ENCODE results near the gene DGAT2.

The DGAT2 gene

GRCh38 chr11:75733071-75733430, 35.5 kb upstream of the DGAT2 start:
- no peak for TF ChIP-seq NFIC (IDR thresholded peaks at IDR 0.05)
- no peak for TF ChIP-seq TCF12 (IDR thresholded peaks at IDR 0.05; ENCODE audit: low read depth)
- TF ChIP-seq, protein P1, sequence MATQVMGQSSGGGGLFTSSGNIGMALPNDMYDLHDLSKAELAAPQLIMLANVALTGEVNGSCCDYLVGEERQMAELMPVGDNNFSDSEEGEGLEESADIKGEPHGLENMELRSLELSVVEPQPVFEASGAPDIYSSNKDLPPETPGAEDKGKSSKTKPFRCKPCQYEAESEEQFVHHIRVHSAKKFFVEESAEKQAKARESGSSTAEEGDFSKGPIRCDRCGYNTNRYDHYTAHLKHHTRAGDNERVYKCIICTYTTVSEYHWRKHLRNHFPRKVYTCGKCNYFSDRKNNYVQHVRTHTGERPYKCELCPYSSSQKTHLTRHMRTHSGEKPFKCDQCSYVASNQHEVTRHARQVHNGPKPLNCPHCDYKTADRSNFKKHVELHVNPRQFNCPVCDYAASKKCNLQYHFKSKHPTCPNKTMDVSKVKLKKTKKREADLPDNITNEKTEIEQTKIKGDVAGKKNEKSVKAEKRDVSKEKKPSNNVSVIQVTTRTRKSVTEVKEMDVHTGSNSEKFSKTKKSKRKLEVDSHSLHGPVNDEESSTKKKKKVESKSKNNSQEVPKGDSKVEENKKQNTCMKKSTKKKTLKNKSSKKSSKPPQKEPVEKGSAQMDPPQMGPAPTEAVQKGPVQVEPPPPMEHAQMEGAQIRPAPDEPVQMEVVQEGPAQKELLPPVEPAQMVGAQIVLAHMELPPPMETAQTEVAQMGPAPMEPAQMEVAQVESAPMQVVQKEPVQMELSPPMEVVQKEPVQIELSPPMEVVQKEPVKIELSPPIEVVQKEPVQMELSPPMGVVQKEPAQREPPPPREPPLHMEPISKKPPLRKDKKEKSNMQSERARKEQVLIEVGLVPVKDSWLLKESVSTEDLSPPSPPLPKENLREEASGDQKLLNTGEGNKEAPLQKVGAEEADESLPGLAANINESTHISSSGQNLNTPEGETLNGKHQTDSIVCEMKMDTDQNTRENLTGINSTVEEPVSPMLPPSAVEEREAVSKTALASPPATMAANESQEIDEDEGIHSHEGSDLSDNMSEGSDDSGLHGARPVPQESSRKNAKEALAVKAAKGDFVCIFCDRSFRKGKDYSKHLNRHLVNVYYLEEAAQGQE (IDR thresholded peaks at IDR 0.05; ENCODE audit: low read depth): no peak
- TF ChIP-seq, protein P2, sequence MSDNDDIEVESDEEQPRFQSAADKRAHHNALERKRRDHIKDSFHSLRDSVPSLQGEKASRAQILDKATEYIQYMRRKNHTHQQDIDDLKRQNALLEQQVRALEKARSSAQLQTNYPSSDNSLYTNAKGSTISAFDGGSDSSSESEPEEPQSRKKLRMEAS (IDR thresholded peaks at IDR 0.05): no peak
- no peak for TF ChIP-seq EGR1 (IDR thresholded peaks at IDR 0.05)
- no peak for TF ChIP-seq ZBTB7A (IDR thresholded peaks at IDR 0.05; ENCODE audit: low read depth)

DNA sequence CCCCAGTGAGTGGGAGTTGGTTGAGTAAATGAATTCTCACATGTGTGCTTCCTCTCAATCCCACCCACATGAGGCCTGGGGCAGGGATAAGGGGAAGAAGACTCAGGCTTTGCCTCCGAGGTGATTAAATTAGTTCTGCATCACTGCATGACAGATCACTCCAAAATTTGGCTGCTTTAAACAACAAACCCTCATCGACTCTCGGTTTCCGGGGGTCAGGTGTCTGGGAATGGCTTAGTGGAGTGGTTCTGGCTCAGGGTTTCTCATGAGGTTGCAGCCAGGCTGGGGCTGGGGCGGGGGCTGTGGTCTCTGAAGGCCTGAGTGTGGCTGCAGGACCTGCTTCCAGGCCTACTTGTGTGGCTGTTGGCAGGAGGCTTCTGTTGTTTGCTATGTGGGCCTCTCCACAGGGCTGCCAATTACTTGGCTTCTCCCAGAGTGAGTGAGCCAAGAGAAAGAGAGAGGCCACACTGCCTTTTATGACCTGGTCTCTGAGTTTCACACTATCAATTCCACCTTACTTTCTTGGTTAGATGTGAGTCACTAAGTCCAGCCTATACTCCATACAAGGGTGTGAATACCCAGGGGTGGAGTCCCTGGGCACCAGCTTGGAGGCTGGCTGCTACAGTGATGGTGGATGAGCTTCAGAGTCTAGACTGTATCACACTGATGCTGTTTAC, 35.0 kb upstream of the DGAT2 start:
- TF ChIP-seq TCF12 (IDR thresholded peaks at IDR 0.05; ENCODE audit: low read depth) (no peak), EGR1 (IDR thresholded peaks at IDR 0.05) (no peak), TAF1 (IDR thresholded peaks at IDR 0.05; ENCODE audit: low read depth) (no peak), ZBTB7A (IDR thresholded peaks at IDR 0.05; ENCODE audit: low read depth) (no peak), RAD21 (IDR thresholded peaks at IDR 0.05; ENCODE audit: low read depth) (no peak), CEBPB (IDR thresholded peaks at IDR 0.05) (no peak), YY1 (IDR thresholded peaks at IDR 0.05; ENCODE audit: low read depth) (no peak), TEAD4 (IDR thresholded peaks at IDR 0.05) (no peak), FOXM1 (IDR thresholded peaks at IDR 0.05; ENCODE audit: borderline replicate concordance, low read depth) (no peak)
- TF ChIP-seq, protein P2 (IDR thresholded peaks at IDR 0.05): no peak
- TF ChIP-seq, protein P1 (IDR thresholded peaks at IDR 0.05; ENCODE audit: low read depth): no peak

DNA sequence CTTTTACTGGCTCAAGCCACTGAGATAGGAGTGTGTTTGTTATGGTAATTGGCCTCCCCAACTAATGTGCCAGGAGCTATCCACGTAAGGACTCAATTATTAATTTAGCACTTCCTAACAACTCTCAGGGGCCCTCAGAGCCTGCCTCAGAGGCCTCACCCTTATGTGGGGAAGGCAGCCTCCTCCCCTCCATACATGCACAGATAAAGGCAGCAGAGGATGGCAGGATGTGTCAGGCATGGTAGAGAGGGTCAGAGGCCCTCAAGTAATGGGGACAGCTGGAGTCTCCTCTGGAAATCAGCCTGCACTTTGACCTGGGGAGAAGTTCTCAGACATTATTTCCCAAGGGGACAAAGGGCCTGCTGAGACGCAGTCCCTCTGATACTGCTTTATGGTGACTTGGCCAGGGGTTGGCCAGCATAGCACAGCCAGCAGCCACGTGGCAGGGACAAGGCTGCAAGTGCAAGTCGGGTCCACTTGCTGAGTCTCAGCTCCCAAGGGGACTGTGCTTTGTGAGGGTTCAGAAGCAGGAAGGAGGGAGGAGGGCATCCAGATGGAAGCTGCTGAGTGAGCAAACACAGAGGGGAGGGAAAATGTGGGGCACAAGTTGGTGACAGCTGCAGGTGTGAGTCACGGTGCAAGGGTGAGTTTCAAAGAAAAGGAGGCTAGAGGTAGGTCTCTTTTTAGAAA, 33.9 kb upstream of the DGAT2 start:
- TF ChIP-seq RAD21 (IDR thresholded peaks at IDR 0.05; ENCODE audit: low read depth) (no peak), TEAD4 (IDR thresholded peaks at IDR 0.05) (no peak), FOXM1 (IDR thresholded peaks at IDR 0.05; ENCODE audit: borderline replicate concordance, low read depth) (no peak), ZBTB7A (IDR thresholded peaks at IDR 0.05; ENCODE audit: low read depth) (no peak), NFIC (IDR thresholded peaks at IDR 0.05) (no peak), TCF12 (IDR thresholded peaks at IDR 0.05; ENCODE audit: low read depth) (no peak), CREB1 (IDR thresholded peaks at IDR 0.05; ENCODE audit: low read depth) (no peak), YY1 (IDR thresholded peaks at IDR 0.05; ENCODE audit: low read depth) (no peak), EP300 (IDR thresholded peaks at IDR 0.05; ENCODE audit: borderline replicate concordance) (no peak), TAF1 (IDR thresholded peaks at IDR 0.05; ENCODE audit: low read depth) (no peak), EGR1 (IDR thresholded peaks at IDR 0.05) (no peak), CEBPB (IDR thresholded peaks at IDR 0.05) (no peak)
- TF ChIP-seq, protein P3, sequence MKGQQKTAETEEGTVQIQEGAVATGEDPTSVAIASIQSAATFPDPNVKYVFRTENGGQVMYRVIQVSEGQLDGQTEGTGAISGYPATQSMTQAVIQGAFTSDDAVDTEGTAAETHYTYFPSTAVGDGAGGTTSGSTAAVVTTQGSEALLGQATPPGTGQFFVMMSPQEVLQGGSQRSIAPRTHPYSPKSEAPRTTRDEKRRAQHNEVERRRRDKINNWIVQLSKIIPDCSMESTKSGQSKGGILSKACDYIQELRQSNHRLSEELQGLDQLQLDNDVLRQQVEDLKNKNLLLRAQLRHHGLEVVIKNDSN (IDR thresholded peaks at IDR 0.05): no peak
- TF ChIP-seq, protein P1 (IDR thresholded peaks at IDR 0.05; ENCODE audit: low read depth): no peak
- TF ChIP-seq, protein P2 (IDR thresholded peaks at IDR 0.05): no peak

DNA sequence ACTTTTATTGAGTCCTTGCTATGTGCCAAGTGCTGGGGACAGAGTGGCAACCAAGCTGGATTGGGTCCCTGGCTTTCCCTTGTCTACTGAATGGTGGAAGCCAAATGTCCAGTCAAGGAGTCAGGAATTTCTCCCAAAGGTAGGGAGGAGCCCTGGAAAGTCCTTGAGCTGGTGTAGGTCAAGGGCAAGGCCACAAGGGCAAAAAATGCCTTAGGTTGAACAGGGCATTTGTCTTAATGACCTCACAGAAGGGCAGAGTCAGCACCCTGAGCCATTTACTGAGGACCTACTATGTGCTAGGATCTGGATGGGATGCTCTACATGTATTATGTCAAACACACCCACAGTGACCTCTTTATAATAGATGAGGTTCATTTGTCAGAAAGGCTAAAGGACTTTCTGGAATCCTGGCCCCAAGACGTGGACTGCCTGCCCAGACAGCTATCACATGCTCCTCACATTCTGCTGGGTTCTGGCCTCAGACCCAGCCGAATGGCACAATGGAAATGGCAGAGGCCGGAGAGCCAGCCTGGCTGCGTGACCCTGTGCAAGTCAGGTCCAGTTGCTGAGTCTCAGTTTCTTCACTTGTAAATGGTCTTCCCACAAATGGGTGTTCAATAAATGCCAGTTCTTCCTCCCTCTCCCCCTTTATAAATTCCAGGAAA, 33.3 kb upstream of the DGAT2 start:
- TF ChIP-seq EGR1 (IDR thresholded peaks at IDR 0.05) (no peak), RAD21 (IDR thresholded peaks at IDR 0.05; ENCODE audit: low read depth) (no peak), NFIC (IDR thresholded peaks at IDR 0.05) (no peak), CEBPB (IDR thresholded peaks at IDR 0.05) (no peak), EP300 (IDR thresholded peaks at IDR 0.05; ENCODE audit: borderline replicate concordance) (no peak), TEAD4 (IDR thresholded peaks at IDR 0.05) (no peak), TCF12 (IDR thresholded peaks at IDR 0.05; ENCODE audit: low read depth) (no peak), FOXM1 (IDR thresholded peaks at IDR 0.05; ENCODE audit: borderline replicate concordance, low read depth) (no peak), ZBTB7A (IDR thresholded peaks at IDR 0.05; ENCODE audit: low read depth) (no peak), YY1 (IDR thresholded peaks at IDR 0.05; ENCODE audit: low read depth) (no peak), CREB1 (IDR thresholded peaks at IDR 0.05; ENCODE audit: low read depth) (no peak)
- TF ChIP-seq, protein P2 (IDR thresholded peaks at IDR 0.05): no peak
- TF ChIP-seq, protein P3 (IDR thresholded peaks at IDR 0.05): no peak

All from Ishikawa (cell line).